Measurements from ENCODE around the gene STYXL2. TPM values are rescaled to one million over a fixed set of nuclear protein-coding genes. Genes with fewer than 3 reads are reported as not detected.

Gene STYXL2
- not detected in 2 replicates for total RNA-seq

DNA sequence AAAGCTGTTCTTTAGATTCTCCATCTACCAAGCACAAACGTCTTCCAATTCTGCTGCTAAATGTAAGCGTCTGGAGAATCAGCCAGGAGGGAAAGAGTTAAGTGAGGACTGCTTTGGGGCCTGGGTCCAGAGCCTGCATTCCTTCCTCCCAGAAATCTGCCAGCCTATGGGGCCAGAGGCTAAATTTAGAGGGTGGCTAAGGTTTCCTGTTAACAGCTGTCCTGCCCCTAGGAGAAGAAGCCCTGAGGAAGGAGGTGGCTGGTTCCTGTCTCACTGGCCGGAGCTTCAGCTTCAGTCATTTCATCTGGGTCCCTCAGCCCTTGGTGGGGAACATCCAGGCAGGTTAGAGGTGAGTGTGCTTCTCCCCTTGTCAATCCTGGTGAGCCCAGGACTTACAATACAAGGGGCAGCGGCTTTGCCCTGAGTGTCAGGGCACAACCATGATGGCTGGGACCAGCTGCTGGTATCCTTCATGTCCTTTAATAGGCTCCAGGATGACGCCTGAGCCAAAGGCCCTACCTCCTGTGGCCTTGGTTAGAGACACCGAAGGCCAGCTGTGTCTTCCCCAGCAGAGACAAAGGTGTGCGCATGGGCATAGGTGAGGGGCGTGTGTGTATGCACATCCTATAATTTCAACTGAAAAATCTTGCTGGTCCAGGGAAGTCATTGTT lies at the start of gene STYXL2:
Gene STYXL2, plus strand, starts transcription at position 230 of the 671 bp plus-strand sequence. CDS start 775 bp downstream, outside the sequence.
- no peak for DNase-seq

DNA sequence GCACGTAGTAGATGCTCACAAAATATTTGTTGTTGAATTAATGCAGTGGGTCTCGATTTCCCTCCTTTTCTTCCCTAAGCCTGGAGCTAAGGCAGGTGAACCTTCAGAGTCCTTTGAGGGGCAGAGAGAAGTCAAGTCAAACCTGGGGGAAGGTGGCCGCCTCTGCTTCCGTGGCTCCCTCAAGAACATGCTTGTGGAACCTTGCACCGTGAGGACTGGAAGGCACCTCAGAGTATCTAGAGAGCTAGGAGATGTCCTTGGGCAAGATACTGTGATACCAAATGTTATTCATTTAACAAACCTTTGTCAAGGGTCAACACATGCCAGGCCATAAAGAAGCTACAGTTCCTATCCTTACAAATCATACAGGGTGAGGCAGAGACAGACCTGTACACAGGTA lies 42.0 kb upstream of the STYXL2 start:
- no peak for DNase-seq

DNA sequence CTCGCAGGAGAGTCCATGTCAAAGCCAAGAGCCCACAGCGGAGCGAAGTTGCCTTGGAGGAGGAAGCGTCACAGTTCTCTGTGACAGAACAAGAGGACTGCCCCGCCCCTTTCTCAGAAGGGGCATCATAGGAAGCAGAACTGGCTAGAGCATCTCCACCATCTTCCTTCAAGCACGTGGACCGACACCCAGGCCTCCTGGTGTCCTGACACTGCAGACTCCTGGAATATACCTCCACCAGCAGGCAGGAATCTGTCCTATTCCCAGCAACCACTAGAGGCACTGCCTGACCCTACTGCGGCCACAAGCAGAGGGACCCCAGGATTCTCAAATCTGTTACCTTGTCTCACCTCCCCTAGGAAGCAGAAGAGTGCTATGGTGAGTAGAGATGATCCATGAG lies 41.5 kb upstream of the STYXL2 start:
- DNase-seq: peak; percentile 27

DNA sequence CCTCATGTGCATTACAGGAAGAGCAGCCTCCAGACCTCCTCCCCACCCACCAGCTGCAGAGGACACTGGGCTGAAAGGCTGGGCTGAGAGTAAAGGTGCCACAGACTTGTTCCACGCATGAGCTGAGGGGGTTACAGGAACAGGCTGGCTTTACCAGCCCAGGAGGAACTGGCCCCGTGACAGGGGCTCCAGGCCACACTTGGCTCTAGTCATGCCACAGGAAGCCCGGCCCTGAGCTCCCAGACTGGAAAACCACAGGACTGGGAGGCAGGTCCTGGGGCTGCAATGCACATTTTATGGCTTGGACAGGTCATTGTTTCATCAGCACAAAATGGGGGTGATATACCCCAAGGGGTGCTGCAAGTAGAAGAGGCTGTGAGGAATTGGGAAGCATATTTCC lies 39.3 kb upstream of the STYXL2 start:
- DNase-seq: no peak

DNA sequence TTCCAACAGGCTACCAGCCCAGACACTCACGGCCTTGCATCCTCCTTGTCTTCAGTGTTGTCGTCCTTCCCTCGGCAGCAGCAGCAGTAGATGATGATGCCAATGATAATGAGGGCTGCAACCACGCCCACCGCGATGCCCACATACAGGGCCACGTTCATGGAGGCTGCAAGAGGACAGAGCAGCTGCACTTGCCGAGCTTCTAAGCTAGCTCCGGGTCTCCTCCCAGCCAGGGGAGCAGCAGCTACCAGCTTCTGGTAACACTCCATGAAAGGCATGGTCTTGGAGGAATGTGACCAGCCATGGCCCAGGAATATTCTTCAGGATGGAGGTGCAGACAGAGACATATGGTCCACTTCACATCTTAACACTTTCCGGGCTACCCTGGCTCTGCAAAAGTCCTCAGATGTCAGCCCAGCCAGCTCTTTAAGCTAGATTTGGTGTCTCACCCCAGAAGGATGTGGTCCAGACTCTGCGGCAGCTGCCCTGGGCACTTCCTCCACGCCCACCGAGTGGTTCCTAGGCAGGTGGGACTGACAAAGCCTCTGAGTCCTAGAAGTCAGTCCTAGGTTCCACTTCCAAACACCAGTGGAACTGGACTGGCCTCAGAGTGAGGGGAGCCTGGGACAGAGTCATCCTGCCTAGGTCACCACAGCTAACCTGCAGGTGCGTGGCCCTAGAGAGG lies 38.8 kb upstream of the STYXL2 start:
- DNase-seq: no peak

DNA sequence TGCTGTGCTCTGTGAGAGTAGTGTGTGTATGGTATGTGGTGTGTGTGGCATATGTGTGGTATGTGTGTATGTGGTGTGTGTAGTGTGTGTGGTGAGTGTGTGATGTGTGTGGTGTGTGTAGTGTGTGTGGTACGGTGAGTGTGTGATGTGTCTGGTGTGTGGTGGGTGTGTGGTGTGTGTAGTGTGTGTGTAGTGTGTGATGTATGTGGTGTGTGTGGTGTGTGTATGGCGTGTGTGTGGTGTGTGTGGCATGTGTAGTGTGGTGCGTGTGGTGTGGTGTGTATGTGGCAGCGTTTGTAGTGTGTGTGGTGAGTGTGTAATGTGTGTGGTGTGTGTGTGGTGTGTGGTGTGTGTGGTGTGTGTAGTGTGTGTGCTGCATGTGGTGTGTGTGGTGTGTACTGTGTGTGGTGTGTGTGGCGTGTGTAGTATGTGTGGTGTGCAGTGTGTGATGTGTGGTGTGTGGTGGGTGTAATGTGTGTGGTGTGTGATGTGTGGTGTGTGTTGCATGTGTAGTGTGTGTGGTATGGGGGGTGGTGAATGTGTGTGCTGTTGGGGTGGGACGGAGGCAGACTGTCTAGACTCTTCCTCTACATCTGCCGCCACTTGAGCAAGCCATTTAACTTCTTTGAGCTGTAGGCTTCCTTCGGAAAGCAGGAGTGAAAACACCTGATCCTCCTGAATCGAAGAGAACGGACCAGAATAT lies 37.2 kb upstream of the STYXL2 start:
- DNase-seq: no peak

DNA sequence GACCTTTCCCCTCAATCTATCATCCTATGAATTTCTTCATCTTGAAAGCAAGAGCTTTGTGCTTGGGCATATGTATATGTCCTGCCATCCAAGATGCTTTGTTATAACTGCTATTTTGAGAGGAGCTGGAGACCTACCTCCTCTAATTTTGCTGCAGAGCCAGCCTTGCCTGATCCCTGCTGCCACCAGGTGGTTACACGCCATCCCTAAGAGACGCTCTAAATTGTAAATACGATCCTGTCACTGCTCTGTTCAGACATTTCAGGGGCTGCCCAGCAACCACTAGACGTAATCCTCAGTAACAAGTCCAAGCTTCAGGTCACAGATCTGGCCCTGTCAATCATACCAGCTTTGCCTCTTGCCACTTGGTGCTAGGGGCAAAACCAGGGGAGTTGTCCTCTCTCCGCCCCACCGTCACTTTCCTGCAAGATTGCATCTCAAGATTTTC lies 36.6 kb upstream of the STYXL2 start:
- DNase-seq: peak; percentile 34

DNA sequence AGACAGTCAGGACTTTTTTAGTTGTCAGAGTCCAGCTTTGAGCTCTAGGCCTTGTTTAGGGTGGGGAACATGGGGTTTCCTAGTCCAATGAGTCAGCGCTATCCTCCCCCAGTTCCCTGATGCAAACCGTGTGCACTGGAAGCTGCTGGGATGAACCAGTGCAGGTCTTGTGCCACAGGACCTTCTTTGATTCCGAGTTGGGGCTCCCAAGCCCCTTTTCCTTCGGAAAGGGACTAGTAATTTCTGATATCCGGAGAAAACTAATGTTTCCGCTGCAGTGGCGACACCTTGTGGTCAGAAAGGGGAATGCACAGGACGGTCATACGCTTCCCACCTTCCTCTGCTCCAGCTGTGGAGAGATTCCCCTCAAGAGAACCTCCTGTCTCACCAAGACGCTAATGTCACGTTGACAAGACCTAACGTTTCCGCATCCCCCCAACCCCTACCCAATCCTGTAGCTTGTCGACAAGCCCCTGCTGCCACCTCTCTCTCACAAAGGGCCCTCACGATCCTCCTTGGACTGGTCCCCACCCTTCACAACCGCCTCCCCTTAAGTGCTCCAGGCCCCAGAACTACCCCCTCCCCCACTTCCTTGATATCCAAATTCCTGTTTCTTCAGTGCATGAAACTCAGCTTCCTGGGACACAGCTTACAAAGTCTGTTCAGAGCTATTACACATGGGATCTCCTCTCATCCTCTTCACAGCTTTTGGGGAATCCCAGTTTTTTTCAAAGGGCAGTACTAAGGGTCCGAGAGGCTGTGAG lies 34.6 kb upstream of the STYXL2 start:
- peak; percentile 69 for DNase-seq

DNA sequence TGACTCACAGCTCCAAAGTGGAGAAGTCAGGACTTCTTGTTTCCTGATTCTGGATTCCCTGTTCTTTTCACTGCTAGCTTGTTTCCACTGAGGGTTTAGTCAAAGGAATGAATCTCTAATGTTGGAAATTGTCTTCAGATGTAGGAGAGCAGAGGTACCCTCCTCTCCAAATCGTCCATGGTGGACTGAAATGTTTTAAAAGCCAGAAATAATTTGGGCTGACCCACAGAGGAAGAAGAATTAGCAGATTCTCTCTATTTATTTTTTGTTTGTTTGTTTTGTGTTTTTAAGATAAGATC lies 34.1 kb upstream of the STYXL2 start:
- DNase-seq: no peak

DNA sequence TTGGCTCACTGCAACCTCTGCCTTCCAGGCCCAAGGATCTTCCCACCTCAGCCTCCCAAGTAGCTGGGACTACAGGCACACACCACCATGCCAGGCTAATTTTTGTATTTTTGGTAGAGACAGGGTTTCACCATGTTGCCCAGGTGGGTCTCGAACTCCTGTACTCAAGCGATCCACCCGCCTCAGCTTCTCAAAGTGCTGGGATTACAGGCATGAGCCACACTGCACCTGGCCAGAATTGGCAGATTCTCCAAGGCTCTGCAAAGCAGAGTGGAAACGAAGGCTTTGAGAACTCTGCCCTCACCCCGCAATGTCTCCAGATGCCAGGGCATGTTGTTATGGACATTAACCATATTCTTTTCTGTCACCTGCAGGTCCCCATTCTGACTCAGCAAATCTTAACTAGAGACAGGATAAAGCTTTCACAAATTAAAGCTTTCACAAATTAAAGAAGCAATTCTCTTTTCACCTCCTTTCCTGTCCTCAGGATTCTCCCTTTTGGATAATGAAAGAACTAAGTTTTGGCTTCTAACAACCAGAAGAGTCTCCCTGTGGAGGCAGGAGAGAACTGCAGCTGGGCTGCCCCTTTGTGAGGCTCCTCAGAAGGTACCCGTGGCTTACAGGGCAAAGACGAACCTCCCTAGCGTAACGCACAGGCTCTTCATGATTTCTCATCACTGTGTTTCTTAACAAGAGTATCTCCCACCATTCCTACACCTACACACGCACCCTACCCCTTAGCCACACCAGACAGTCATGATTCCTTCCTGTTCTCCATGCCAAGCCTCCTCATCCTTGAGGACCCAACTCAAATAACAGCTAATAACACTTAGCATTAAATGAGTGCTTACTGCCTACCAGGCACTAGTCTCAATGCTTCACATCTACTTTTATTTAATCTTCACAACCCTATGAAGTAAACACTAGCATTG lies 33.5 kb upstream of the STYXL2 start:
- no peak for DNase-seq

DNA sequence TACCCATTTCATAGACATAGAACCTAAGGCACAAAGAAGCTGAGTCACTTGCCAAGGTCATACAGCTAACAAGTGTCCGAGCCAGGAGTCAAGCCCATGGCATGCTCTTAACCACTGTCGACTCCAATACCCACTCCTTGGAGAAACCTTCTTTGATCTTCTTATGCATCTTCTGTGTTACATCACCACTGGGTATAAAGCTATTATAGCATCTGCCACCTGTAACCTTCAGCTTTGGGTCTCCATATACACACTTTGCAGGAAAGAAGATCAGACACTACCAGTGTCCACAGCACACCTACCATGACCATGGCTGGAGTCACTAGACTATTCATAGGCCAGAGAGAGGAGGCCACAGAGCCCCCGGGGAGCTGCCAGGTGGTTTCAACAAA lies 32.8 kb upstream of the STYXL2 start:
- DNase-seq: no peak

DNA sequence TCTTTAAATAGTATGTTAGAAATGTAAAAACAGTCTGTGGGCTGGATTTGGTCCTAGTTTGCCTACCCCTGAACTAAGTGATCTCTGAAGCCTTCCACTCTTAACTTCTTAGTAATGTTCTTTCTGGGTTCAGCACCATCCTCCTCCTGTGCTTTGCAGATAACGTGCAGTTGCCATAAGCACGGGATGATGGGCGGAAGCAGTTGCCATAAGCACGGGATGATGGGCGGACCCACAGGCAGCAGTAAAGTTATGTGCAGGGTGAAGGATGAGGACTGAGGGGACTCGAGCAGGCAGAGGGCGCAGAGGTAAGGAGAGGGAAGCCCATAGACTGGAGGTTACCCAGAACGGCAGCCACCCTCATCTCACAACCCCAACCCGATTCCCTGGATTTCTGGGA lies 29.3 kb upstream of the STYXL2 start:
- no peak for DNase-seq

DNA sequence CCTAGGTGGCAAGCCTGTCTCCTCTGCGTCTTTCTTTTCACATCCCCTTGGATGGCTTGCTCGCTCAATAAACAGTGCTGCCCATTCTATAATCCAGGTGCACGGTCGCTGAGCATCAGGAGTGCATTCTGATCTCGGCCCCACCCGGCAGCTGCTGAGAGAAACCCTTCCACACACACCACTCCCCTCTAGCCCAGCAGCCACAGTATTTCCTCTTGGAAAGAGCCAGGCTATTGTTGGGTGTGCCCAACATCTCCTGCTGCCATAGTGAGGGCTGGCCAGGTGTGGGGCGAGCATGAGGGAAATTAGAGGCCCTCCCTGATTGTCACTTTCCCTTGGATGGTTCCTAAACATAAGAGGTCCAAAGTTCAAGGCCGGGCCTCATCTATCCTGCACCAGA lies 28.4 kb upstream of the STYXL2 start:
- no peak for DNase-seq

DNA sequence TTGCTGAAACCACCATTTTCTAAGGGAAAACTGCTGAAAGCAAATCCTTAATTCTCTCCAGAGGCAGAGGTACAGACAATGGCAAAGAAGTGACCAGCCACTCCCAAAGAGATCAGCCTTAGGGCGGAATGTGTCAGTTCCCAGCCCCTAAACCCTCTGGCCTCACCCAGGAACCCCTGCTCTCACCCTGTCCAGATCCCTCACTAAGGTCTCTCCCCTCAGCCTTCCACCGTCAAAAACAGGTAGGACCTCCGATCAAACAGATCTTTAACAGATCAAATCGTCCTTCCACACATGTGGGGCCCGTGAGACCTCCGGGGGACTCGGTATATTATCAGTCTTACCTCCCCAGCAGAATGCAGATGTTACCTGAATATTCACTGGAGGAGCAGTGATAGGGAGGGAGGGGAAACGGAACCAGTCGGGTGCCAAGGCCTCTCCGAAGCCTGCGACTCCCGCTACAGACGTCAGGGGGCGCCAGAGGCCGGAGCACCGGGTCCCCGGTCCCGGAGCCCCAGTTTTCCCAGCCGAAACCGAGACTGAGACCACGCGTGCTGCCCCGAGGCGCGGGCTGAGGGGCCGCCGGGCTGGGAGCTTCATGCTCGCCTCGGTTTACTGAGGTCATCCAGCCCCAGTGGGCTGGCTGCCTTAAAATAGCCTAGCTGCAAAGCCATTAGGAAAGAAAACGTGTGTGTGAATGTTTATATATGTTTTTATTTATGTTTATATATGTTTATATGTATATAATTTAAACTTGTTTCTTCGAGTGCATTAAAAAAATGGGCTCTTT lies 27.3 kb upstream of the STYXL2 start:
- DNase-seq: peak; percentile 66

DNA sequence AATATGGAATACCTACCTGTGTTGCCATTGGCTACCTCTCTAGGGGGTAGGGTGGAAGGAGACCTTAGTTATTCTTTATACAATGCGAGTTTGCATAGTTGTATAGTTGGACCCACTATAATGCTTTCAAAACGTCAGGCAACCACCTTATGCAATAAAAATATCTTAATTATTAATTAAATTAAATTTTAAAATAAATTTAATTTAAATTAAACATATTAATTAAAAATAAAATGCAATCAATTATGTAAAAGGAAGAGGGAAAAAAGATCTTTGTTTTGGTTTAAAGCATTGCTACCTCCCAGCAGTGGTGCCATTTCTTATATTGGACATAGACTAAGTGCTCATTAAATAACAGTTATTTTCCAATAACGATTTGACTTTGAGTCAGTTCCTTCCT lies 26.0 kb upstream of the STYXL2 start:
- no peak for DNase-seq

DNA sequence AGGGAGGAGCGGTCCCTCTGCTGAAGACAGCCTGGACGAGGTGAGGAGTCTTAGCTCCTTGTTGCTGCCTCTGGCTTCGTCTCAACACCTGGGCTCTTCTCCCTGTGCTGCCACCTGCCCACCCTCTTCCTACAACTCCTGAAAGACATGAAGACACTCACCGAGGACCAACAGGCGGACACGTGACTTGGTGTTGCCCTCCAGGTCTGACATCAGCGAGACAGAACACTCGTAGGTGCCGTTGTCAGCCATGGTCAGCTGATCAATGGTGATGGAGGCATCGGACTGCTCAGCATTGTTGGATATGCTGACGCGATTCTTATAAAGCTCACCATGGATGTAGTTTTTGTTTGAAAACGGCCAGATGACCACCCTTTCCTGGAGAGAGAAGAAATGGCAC lies 25.1 kb upstream of the STYXL2 start:
- DNase-seq: no peak

DNA sequence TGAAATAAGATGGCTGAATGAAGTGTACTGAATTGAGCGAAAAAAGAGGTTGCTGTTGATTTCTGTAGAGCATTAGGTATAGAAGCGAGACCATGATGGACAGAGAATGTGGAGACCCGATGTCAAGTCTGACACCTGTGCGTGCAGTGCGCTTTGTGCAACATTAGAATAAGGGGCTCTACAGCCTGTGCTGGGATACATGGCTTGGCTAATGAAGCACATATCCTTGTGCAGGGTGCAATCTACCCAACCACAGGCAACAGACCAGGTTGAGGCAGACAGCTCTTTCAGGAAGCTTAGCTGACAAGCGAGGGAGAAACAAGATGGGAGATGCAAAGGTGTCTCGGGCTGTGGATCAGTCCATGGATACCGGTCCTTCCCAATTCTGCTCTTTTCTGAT lies 22.6 kb upstream of the STYXL2 start:
- no peak for DNase-seq

DNA sequence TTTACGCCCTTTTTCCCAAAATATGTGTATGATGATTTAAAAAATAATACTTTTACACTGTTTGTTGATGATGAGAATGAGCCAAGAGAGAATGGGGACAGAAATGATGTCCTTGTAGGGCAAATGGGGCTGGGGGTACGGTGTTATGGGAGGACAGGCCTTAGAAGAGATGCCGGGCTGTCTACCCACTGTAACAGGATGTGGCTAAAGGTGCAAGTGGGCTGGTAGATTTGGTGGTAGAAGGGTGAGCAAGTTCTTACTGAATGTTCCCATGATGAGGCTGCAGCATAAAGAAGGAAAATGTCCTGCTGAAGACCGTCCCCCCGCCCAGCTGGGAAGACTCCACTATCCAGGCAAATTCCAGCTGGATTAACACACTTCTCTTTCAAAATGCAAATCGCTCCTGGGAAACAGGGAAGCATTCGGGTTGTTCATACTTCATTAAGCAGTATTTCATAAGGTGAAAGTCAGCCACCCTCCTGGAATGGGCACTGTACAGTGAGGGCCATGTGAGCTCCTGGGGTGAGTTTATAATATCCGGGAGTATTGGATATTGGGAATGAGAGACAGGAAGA lies 17.7 kb upstream of the STYXL2 start:
- DNase-seq: no peak

DNA sequence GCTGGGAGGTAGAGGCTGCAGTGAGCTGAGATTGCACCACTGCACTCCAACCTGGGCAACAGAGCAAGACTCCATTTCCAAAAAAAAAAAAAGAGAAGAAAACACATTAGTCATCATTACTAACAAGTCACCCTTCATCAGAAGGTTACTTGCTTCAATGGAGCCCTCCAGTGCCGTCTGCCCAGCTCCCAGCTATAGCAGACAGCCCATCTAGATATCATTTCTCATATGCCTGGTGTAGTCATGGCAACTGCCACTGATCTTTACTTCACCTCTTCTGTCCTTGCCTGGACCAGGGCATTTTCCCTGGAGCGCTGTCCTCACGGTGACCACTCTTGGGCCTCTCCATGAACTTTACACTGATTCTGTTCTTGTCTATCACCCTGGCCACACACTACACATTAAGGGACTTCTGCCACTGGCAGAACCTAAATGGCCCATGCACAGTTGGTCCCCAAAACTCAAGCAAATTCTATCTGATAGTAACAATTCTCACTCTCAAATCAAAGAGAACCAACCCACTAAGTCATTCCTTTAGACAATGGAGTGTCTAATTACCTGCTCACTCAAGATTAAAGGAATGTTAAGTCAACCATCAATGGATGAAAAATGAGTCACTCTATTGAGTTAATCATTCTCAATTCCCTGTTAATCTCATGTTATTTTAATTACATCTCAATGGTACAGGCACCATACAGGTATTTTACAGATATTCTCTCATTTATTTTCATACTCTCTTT lies 16.6 kb upstream of the STYXL2 start:
- no peak for DNase-seq

DNA sequence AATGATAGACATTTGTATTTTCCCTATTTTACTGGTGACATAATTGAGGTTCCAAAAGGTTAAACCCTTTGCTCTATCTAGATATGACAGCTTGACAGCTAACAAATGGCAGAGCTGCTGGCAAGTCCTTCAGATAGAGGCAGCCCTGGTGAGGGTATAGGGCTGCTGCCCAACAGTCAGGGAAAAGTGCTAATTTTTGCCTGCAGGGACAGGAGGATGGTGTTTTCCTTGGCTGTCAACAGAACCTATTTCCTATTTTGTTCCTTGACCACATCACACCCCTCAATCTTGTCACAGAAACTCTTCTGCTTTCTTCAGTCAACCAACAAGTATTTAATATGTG lies 16.0 kb upstream of the STYXL2 start:
- DNase-seq: no peak

All from dermis blood vessel endothelial cell (primary cell).